GM12878 (cell line): ENCODE results near the gene CACNA2D1. TPM values are rescaled to one million over a fixed set of nuclear protein-coding genes. Genes with fewer than 3 reads are reported as not detected.
"Not testable (repeated sequence)": the region's sequence is repeated elsewhere in the genome, so short reads cannot be mapped to it uniquely, and the experiment has no call there.

Source experiments
- ATAC-seq: fragments of 200-7000 bp; cut with Tn5 transposase; 3 replicates; pipeline ENCODE4 v1.9.1; 2020; ENCODE audit warnings: mild to moderate bottlenecking, moderate library complexity
- BruUV-seq: library from RNA; stranded (reverse); fragments of 400-500 nt; replicated peaks from 2 replicates; lab custom pipeline; 2021; lab: Mats Ljungman, UMichigan
- CTCF ChIA-PET: fragments of 300-600 bp; sonication (Branson Sonifier 250); formaldehyde crosslinking; extraction: SDS; loops from one replicate; lab custom pipeline; 2021; ENCODE audit warnings: inconsistent platforms; lab: Yijun Ruan, JAX
- POLR2A ChIA-PET: fragments of 350-600 bp; formaldehyde crosslinking; extraction: SDS; loops from one replicate; lab custom pipeline; 2021; ENCODE audit warnings: inconsistent platforms; lab: Charles Lee
- RAD21 ChIA-PET: fragments of 300-600 bp; sonication (Branson Sonifier 250); formaldehyde crosslinking; loops from one replicate; lab custom pipeline; 2023; ENCODE audit warnings: antibody characterized with exemption; ENCODE audit not compliant: unreplicated experiment; lab: Charles Lee
- SMC1A ChIA-PET: fragments of 300-600 bp; sonication (Branson Sonifier 250); formaldehyde crosslinking; loops from one replicate; lab custom pipeline; 2023; ENCODE audit not compliant: unreplicated experiment, uncharacterized antibody; lab: Charles Lee
- DNase-seq: peaks from one replicate; pipeline ENCODE4 v3.0.0-alpha.2; 2011; ENCODE audit warnings: low read depth, low spot score
- FAIRE-seq: peaks from 3 replicates; lab custom pipeline; 2011; peaks lifted over from hg19 to GRCh38; lab: Jason Lieb, UNC
- H2AFZ ChIP-seq: 2 replicates; pipeline ENCODE4 v1.6.0; 2011; ENCODE audit warnings: low read depth, low read length, control low read depth; ENCODE audit not compliant: control insufficient read depth
- H3K27ac ChIP-seq: 2 replicates; pipeline ENCODE4 v1.5.1; 2011; ENCODE audit warnings: control low read depth; ENCODE audit not compliant: control insufficient read depth, insufficient read depth
- H3K27me3 ChIP-seq, 2 experiments: replicated peaks in 1 of 2; 2 replicates each; pipeline versions ENCODE4 v1.6.0 to v1.6.1; 2011; ENCODE audit warnings: low read length in 1 of 2; ENCODE audit not compliant: control insufficient read depth in 2 of 2, insufficient read depth in 2 of 2
- H3K36me3 ChIP-seq, 2 experiments: 2 replicates each; pipeline ENCODE4 v1.5.1; 2011; ENCODE audit warnings: low read length in 1 of 2; ENCODE audit not compliant: control insufficient read depth in 2 of 2, insufficient read depth in 2 of 2
- H3K4me1 ChIP-seq: 2 replicates; pipeline ENCODE4 v1.6.1; 2011; ENCODE audit warnings: mild to moderate bottlenecking, low read length, moderate library complexity, mixed read lengths; ENCODE audit not compliant: control insufficient read depth, insufficient read depth
- H3K4me2 ChIP-seq: 2 replicates; pipeline ENCODE4 v1.6.0; 2011; ENCODE audit warnings: control low read depth; ENCODE audit not compliant: control insufficient read depth, insufficient read depth
- H3K4me3 ChIP-seq: fragments of 200-600 bp; sonication (generic); 2 replicates; pipeline ENCODE4 v1.5.1; 2016
- H3K79me2 ChIP-seq: 2 replicates; pipeline ENCODE4 v1.6.0; 2011; ENCODE audit warnings: low read length; ENCODE audit not compliant: control insufficient read depth, insufficient read depth
- H3K9ac ChIP-seq: 2 replicates; pipeline ENCODE4 v1.8.0; 2011; ENCODE audit warnings: low read length, control low read depth, mixed read lengths; ENCODE audit not compliant: control insufficient read depth, insufficient read depth
- H3K9me3 ChIP-seq: replicated peaks from 3 replicates; pipeline ENCODE4 v1.5.1; 2011; ENCODE audit warnings: mild to moderate bottlenecking, low read length; ENCODE audit not compliant: control insufficient read depth, insufficient read depth
- H4K20me1 ChIP-seq: 2 replicates; pipeline ENCODE4 v1.6.0; 2011; ENCODE audit not compliant: control insufficient read depth, insufficient read depth
- ATF3 ChIP-seq: IDR thresholded peaks from 2 replicates; pipeline ENCODE4 v1.6.1; 2011; ENCODE audit warnings: low read depth, mild to moderate bottlenecking, low read length, moderate library complexity, borderline replicate concordance; ENCODE audit errors: extremely low read depth
- ATF7 ChIP-seq: fragments of 450-650 bp; IDR thresholded peaks from 2 replicates; pipeline ENCODE4 v1.6.1; 2016; ENCODE audit warnings: low read depth, mild to moderate bottlenecking
- BCL11A ChIP-seq: IDR thresholded peaks from 2 replicates; pipeline ENCODE4 v1.6.1; 2011; ENCODE audit warnings: low read depth, low read length
- POLR2A ChIP-seq: IDR thresholded peaks from 2 replicates; pipeline ENCODE4 v1.6.1; 2011; ENCODE audit warnings: low read depth, mild to moderate bottlenecking, low read length
- SMAD1 ChIP-seq: fragments of 450-650 bp; IDR thresholded peaks from 2 replicates; pipeline ENCODE4 v1.6.1; 2018; ENCODE audit warnings: mild to moderate bottlenecking, low read depth; ENCODE audit not compliant: partially characterized antibody
- SREBF2 ChIP-seq: IDR thresholded peaks from 2 replicates; pipeline ENCODE4 v1.6.1; 2012; ENCODE audit warnings: mild to moderate bottlenecking, low read length
- SUPT20H ChIP-seq: IDR thresholded peaks from 2 replicates; pipeline ENCODE4 v1.6.1; 2011; ENCODE audit warnings: low read depth, mild to moderate bottlenecking, low read length, moderate library complexity, borderline replicate concordance; ENCODE audit not compliant: control insufficient read depth
- ZBTB11 ChIP-seq: fragments of 450-650 bp; formaldehyde crosslinking; IDR thresholded peaks from 2 replicates; pipeline ENCODE4 v1.5.0; 2022; ENCODE audit warnings: mild to moderate bottlenecking, missing genetic modification characterization
- ZZZ3 ChIP-seq: IDR thresholded peaks from 2 replicates; pipeline ENCODE4 v1.6.1; 2011; ENCODE audit warnings: low read depth; ENCODE audit not compliant: control insufficient read depth, insufficient read length
- WGBS: methylation state at CpG from one replicate; pipeline ENCODE4 v1.1.6; 2016; ENCODE audit warnings: low lambda C conversion rate; ENCODE audit not compliant: insufficient replicate concordance, insufficient coverage; ENCODE audit errors: missing lambda C conversion rate; 5-methylcytosine and 5-hydroxymethylcytosine counted together
- in situ Hi-C: fragments of 300-500 bp; cut with MboI; formaldehyde crosslinking; loops from 9 replicates; pipeline ENCODE4 v1.14.3; 2018; ENCODE audit warnings: mixed read lengths
- intact Hi-C: fragments of 100-400 bp; cut with micrococcal nuclease; formaldehyde crosslinking; loops from one replicate; pipeline ENCODE4 v1.14.2; 2022; ENCODE audit not compliant: unreplicated experiment
- polyA plus RNA-seq, 11 experiments: library from polyadenylated mRNA; depleted of rRNA in 4 of 11; unstranded in 6 of 11; stranded (reverse) in 5 of 11; fragments of >200 nt; fragmentation: Nextera tagmentation in 4 of 11; fragmentation: Illumina TruSeq in 1 of 11; extraction: Ambion mirVana in 4 of 11; extraction: Trizol in 1 of 11; gene quantifications; 1 replicate in 1 of 11; 2 replicates in 10 of 11; pipeline versions ENCODE4 v1.2.1 to v1.2.3, GENCODE V29; 2011 to 2016; ENCODE audit warnings: inconsistent platforms in 2 of 11, missing spikeins in 2 of 11, low read depth in 1 of 11
- total RNA-seq, 4 experiments: library from RNA; depleted of rRNA in 3 of 4; stranded (reverse); fragments of >200 nt in 3 of 4; fragmentation: Illumina TruSeq in 1 of 4; extraction: Trizol in 1 of 4; gene quantifications; 2 replicates each; pipeline versions ENCODE4 v1.2.1 to v1.2.3, GENCODE V29; 2013 to 2021

The CACNA2D1 gene
- total and polyA plus RNA-seq, 10 of the 15 experiments (the other 5 are each of a cell fraction or from before 2014, with no cell fraction given), result 0.14 to 14.8 (median 0.97) TPM

GRCh38 chr7:82386571-82386970, 57.0 kb downstream of the CACNA2D1 start:
- ATAC-seq, H3K9me3 ChIP-seq, H3K9ac ChIP-seq, DNase-seq, H3K4me1 ChIP-seq, H2AFZ ChIP-seq, intact Hi-C loops, BruUV-seq, H3K4me2 ChIP-seq, H3K27ac ChIP-seq, H3K27me3 ChIP-seq, in situ Hi-C loops, H3K79me2 ChIP-seq, H3K4me3 ChIP-seq, H4K20me1 ChIP-seq, FAIRE-seq, H3K36me3 ChIP-seq: not testable (repeated sequence)
- POLR2A ChIA-PET, result interaction anchor here (0.5 to 4.5 kb wide), 5 partner anchors 8 to 49 kb away, joined by 3 to 20 read pairs (median 8); no protein-coding TSS in a partner anchor
- WGBS, result 41% methylated on average over 6 of the region's 6 CpGs
- RAD21 ChIA-PET, result interaction anchor here (1.5 to 7.6 kb wide), 8 partner anchors 9 to 54 kb away, joined by 3 to 53 read pairs (median 6); no protein-coding TSS in a partner anchor
- SMC1A ChIA-PET, result interaction anchor here (1.0 to 16.3 kb wide), 15 partner anchors 9 to 152 kb away, joined by 3 to 158 read pairs (median 6); no protein-coding TSS in a partner anchor
- CTCF ChIA-PET, result interaction anchor here (1.9 kb wide), 1 partner anchor 9 kb away, joined by 5 read pairs; no protein-coding TSS in a partner anchor

GRCh38 chr7:82384779-82385178, 58.8 kb downstream of the CACNA2D1 start:
- in situ Hi-C loops (no loop called here), intact Hi-C loops (loop anchor here (2.0 kb wide), 1 partner anchor 48 kb away; no protein-coding TSS in a partner anchor)
- ChIA-PET CTCF (interaction anchor here (0.6 to 2.0 kb wide), 6 partner anchors 34 to 221 kb away, joined by 3 to 5 read pairs (median 4); no protein-coding TSS in a partner anchor), POLR2A (interaction anchor here (1.0 to 4.5 kb wide), 9 partner anchors 9 to 52 kb away, joined by 3 to 20 read pairs (median 3); no protein-coding TSS in a partner anchor), RAD21 (interaction anchor here (0.6 to 7.6 kb wide), 21 partner anchors 9 to 264 kb away, joined by 3 to 53 read pairs (median 3); no protein-coding TSS in a partner anchor), SMC1A (interaction anchor here (0.8 to 16.3 kb wide), 21 partner anchors 10 to 155 kb away, joined by 3 to 158 read pairs (median 4); no protein-coding TSS in a partner anchor)
- Histone ChIP-seq H2AFZ (no peak overlapping the region), H4K20me1 (no peaks in the 10 kb centered on the region), H3K9ac (no peak overlapping the region), H3K79me2 (no peaks in the 10 kb centered on the region), H3K27me3 (no peaks in the 10 kb centered on the region), H3K4me3 (no peak overlapping the region), H3K4me2 (no peak overlapping the region), H3K9me3 (no peaks in the 10 kb centered on the region), H3K27ac (no peak overlapping the region), H3K4me1 (no peaks in the 10 kb centered on the region), H3K36me3 (no peaks in the 10 kb centered on the region)
- no TSS peak for BruUV-seq
- peak; percentile 13 for FAIRE-seq
- WGBS, result 13% methylated on average over 2 of the region's 2 CpGs
- no peak for DNase-seq
- peak; percentile 8 for ATAC-seq
- TF ChIP-seq BCL11A, result no peak
- no peak for TF ChIP-seq ZBTB11 (CRISPR knock-in tag)
- TF ChIP-seq SMAD1, result no peak
- no peak for TF ChIP-seq POLR2A
- TF ChIP-seq ATF3, result no peak
- no peak for TF ChIP-seq SREBF2
- TF ChIP-seq SUPT20H, result no peak
- no peak for TF ChIP-seq ATF7
- TF ChIP-seq ZZZ3, result no peak
